ENCODE measurements around the gene THAP11.
A peak's percentile ranks its signal among the peaks of the same experiment; 100 is the strongest.

THAP11 gene

GRCh38 chr16:67820608-67821259 lies 21.4 kb upstream of the THAP11 start:
- DNase-seq (ENCODE audit: low spot score) (no peak), ATAC-seq (ENCODE audit: low read depth) (no peak)
- H3K27ac ChIP-seq (ENCODE audit: poor library complexity, severe bottlenecking) = no peak overlapping the region
- no peaks in the 10 kb centered on the region for H3K27me3 ChIP-seq (ENCODE audit: insufficient read depth, poor library complexity, severe bottlenecking)
- H3K36me3 ChIP-seq (ENCODE audit: low read depth) = no peaks in the 10 kb centered on the region
- H3K4me3 ChIP-seq (ENCODE audit: severe bottlenecking) = no peak overlapping the region
- no peak for TF ChIP-seq CTCF (IDR thresholded peaks at IDR 0.05; ENCODE audit: poor library complexity, severe bottlenecking)
- H3K9me3 ChIP-seq (ENCODE audit: severe bottlenecking) = no peaks in the 10 kb centered on the region
- no peaks in the 10 kb centered on the region for H3K4me1 ChIP-seq (ENCODE audit: insufficient read depth, poor library complexity, severe bottlenecking)

GRCh38 chr16:67822511-67822910 lies 19.6 kb upstream of the THAP11 start:
- H3K27ac ChIP-seq (ENCODE audit: poor library complexity, severe bottlenecking) = no peak overlapping the region
- DNase-seq (ENCODE audit: low spot score) = no peak
- TF ChIP-seq CTCF (IDR thresholded peaks at IDR 0.05; ENCODE audit: poor library complexity, severe bottlenecking) = no peak

GRCh38 chr16:67825119-67825518 lies 17.0 kb upstream of the THAP11 start:
- DNase-seq (ENCODE audit: low spot score) (no peak), ATAC-seq (ENCODE audit: low read depth) (no peak)
- Histone ChIP-seq H3K4me3 (ENCODE audit: severe bottlenecking) (no peak overlapping the region), H3K36me3 (ENCODE audit: low read depth) (peaks cover 4% of the 10 kb centered on the region; the same call in 1 of the 2 replicates), H3K4me1 (ENCODE audit: insufficient read depth, poor library complexity, severe bottlenecking) (no peaks in the 10 kb centered on the region), H3K9me3 (ENCODE audit: severe bottlenecking) (no peaks in the 10 kb centered on the region), H3K27me3 (ENCODE audit: insufficient read depth, poor library complexity, severe bottlenecking) (no peaks in the 10 kb centered on the region), H3K27ac (ENCODE audit: poor library complexity, severe bottlenecking) (no peak overlapping the region)
- TF ChIP-seq CTCF (IDR thresholded peaks at IDR 0.05; ENCODE audit: poor library complexity, severe bottlenecking) = no peak

More at GRCh38 chr16:67822511-67822910, 19.6 kb upstream of the THAP11 start:
- ATAC-seq (ENCODE audit: low read depth) = peak; percentile 29; the same call in 1 of the 3 replicates
- no peaks in the 10 kb centered on the region for H3K9me3 ChIP-seq (ENCODE audit: severe bottlenecking)
- no peaks in the 10 kb centered on the region for H3K27me3 ChIP-seq (ENCODE audit: insufficient read depth, poor library complexity, severe bottlenecking)
- H3K4me3 ChIP-seq (ENCODE audit: severe bottlenecking) = no peak overlapping the region
- no peaks in the 10 kb centered on the region for H3K36me3 ChIP-seq (ENCODE audit: low read depth)
- H3K4me1 ChIP-seq (ENCODE audit: insufficient read depth, poor library complexity, severe bottlenecking) = no peaks in the 10 kb centered on the region

- DNase-seq (ENCODE audit: low spot score) = no peak
- TF ChIP-seq CTCF (IDR thresholded peaks at IDR 0.05; ENCODE audit: poor library complexity, severe bottlenecking) = no peak
- peaks cover 9% of the 10 kb centered on the region; the same call in 1 of the 2 replicates for H3K36me3 ChIP-seq (ENCODE audit: low read depth)
- no peaks in the 10 kb centered on the region for H3K27me3 ChIP-seq (ENCODE audit: insufficient read depth, poor library complexity, severe bottlenecking)
- no peaks in the 10 kb centered on the region for H3K4me1 ChIP-seq (ENCODE audit: insufficient read depth, poor library complexity, severe bottlenecking)
- no peak overlapping the region for H3K27ac ChIP-seq (ENCODE audit: poor library complexity, severe bottlenecking)
- no peaks in the 10 kb centered on the region for H3K9me3 ChIP-seq (ENCODE audit: severe bottlenecking)
- no peak overlapping the region for H3K4me3 ChIP-seq (ENCODE audit: severe bottlenecking)
- ATAC-seq (ENCODE audit: low read depth) = no peak
These were observed 16.2 kb upstream of the THAP11 start for GRCh38 chr16:67825906-67826305.

- DNase-seq (ENCODE audit: low spot score) (no peak), ATAC-seq (ENCODE audit: low read depth) (no peak)
- H3K36me3 ChIP-seq (ENCODE audit: low read depth) = peaks cover 16% of the 10 kb centered on the region
These were observed 13.5 kb upstream of the THAP11 start for GRCh38 chr16:67828651-67829050.

More at GRCh38 chr16:67828651-67829050, 13.5 kb upstream of the THAP11 start:
- Histone ChIP-seq H3K4me3 (ENCODE audit: severe bottlenecking) (no peak overlapping the region), H3K4me1 (ENCODE audit: insufficient read depth, poor library complexity, severe bottlenecking) (no peaks in the 10 kb centered on the region), H3K27ac (ENCODE audit: poor library complexity, severe bottlenecking) (no peak overlapping the region), H3K27me3 (ENCODE audit: insufficient read depth, poor library complexity, severe bottlenecking) (no peaks in the 10 kb centered on the region), H3K9me3 (ENCODE audit: severe bottlenecking) (no peaks in the 10 kb centered on the region)
- no peak for TF ChIP-seq CTCF (IDR thresholded peaks at IDR 0.05; ENCODE audit: poor library complexity, severe bottlenecking)
